A673 (cell line): ENCODE data around the gene SNX11.
A peak's percentile ranks its signal among the peaks of the same experiment; 100 is the strongest.

ENCODE experiments used
- EZH2 ChIP-seq: fragments of 200-600 bp; sonication (generic); IDR thresholded peaks from 2 replicates; pipeline ENCODE4 v1.6.1; 2017; ENCODE audit warnings: borderline replicate concordance, low read depth, mild to moderate bottlenecking, mixed read lengths, antibody characterized with exemption, low read length; ENCODE audit not compliant: poor library complexity, severe bottlenecking
- TF ChIP-seq, protein P1 (sequence below): fragments of 300-800, 200-600 bp; sonication (generic); conservative IDR thresholded peaks from 2 replicates; pipeline ENCODE4 v1.5.1; 2017; ENCODE audit warnings: low read depth, mild to moderate bottlenecking, antibody characterized with exemption, low read length, moderate library complexity, mixed read lengths

GRCh38 chr17:48068491-48068961, 39.0 kb upstream of the SNX11 start:
- no peak for TF ChIP-seq EZH2
- TF ChIP-seq, protein P1, sequence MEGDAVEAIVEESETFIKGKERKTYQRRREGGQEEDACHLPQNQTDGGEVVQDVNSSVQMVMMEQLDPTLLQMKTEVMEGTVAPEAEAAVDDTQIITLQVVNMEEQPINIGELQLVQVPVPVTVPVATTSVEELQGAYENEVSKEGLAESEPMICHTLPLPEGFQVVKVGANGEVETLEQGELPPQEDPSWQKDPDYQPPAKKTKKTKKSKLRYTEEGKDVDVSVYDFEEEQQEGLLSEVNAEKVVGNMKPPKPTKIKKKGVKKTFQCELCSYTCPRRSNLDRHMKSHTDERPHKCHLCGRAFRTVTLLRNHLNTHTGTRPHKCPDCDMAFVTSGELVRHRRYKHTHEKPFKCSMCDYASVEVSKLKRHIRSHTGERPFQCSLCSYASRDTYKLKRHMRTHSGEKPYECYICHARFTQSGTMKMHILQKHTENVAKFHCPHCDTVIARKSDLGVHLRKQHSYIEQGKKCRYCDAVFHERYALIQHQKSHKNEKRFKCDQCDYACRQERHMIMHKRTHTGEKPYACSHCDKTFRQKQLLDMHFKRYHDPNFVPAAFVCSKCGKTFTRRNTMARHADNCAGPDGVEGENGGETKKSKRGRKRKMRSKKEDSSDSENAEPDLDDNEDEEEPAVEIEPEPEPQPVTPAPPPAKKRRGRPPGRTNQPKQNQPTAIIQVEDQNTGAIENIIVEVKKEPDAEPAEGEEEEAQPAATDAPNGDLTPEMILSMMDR: peak; percentile 34; the same call in 1 of the 2 replicates
